ENCODE data around the gene IGLON5. TPM values are rescaled to one million over a fixed set of nuclear protein-coding genes. Genes with fewer than 3 reads are reported as not detected.

The IGLON5 gene
- polyA plus RNA-seq, 3 donors: 0.05 TPM; not detected in 2

DNA sequence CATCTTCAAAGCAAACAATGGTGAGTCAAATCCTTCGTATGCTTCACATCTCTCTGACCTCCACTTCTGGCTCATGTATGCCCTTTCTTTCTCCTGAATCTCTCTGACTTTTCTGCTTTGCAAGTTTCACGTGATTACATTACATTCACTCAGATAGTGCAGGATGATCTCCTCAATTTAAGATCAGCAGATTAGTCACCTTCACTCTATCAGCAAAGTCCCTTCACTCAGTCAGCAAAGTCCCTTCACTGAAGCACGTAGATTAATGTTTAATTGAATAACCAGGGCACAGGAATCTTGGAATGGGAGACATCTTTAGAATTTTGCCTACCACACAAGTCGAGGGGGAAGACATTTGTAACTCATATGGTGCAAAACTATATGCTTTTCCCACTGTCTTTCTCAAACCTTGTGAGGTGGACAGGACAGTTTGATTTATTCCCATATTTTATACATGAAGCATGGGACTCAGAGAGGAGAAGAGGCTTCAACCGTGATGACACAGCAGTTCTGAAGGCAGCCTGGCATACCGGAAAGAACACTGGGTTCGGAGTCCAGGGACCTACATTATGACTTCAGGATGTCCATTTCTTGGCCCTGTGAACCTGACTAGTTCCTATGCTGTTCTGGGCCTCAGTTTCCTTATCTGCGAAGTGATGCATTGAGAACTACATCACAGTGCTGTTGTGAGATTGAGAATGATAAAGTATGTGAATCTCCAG is 37.2 kb upstream of the IGLON5 start:
- Mint-ChIP-seq H3K27ac (peak overlapping the region in 3 of 7 donors; percentile 33 to 80 (median 52)), H3K36me3 (no peaks in the 10 kb centered on the region), H3K27me3 (ENCODE audit: low read depth in 3 of 3) (peaks cover 9 to 17% (median 15%) of the 10 kb centered on the region in 3 donors), H3K4me1 (peaks cover 40% of the 10 kb centered on the region), H3K9me3 (peaks cover 0 to 4% (median 2%) of the 10 kb centered on the region in 7 donors), H3K4me3 (no peak overlapping the region)
- Histone ChIP-seq H3K9me3 (replicated peaks in 1 of 2; ENCODE audit: control insufficient read depth in 1 of 2, insufficient read depth in 1 of 2, low read length in 2 of 2) (peaks cover 0 to 3% of the 10 kb centered on the region in 2 donors), H4K20me1 (ENCODE audit: insufficient read depth, low read length) (no peaks in the 10 kb centered on the region), H3K4me1 (ENCODE audit: control insufficient read depth in 1 of 2, insufficient read depth in 2 of 2, low read length in 2 of 2) (peaks cover 17 to 34% of the 10 kb centered on the region in 2 donors), H2AFZ (ENCODE audit: insufficient read depth, low read depth, low read length, poor library complexity, severe bottlenecking) (no peak overlapping the region), H3K36me3 (replicated peaks in 1 of 2; ENCODE audit: control insufficient read depth in 1 of 2, insufficient read depth in 2 of 2, low read length in 2 of 2) (no peaks in the 10 kb centered on the region), H3K9ac (ENCODE audit: insufficient read depth, low read length, poor library complexity, severe bottlenecking) (no peak overlapping the region), H3K27me3 (ENCODE audit: control insufficient read depth in 2 of 2, insufficient read depth in 2 of 2, low read length in 2 of 2) (peaks cover 0 to 3% of the 10 kb centered on the region in 2 donors), H3K4me2 (replicated peaks; ENCODE audit: extremely low read depth, low read length, poor library complexity, severe bottlenecking) (no peak overlapping the region), H3K4me3 (replicated peaks in 1 of 3; ENCODE audit: low read depth in 2 of 3, low read length in 3 of 3) (no peak overlapping the region), H3K79me2 (ENCODE audit: insufficient read depth, low read length) (no peaks in the 10 kb centered on the region), H3K27ac (ENCODE audit: low read depth in 1 of 2, low read length in 2 of 2) (no peak overlapping the region)
- no peak for TF ChIP-seq CTCF (IDR thresholded peaks at IDR 0.05)
- 100% methylated on average over 5 of the region's 8 CpGs for WGBS (ENCODE audit: insufficient coverage)
- intact Hi-C loops (cut with micrococcal nuclease): no loop called here
- DNase-seq: no peak

GRCh38 chr19:51277112-51277511 is 34.3 kb upstream of the IGLON5 start:
- no peak overlapping the region for H3K4me2 ChIP-seq (replicated peaks; ENCODE audit: extremely low read depth, low read length, poor library complexity, severe bottlenecking)
- no peak overlapping the region for H3K27ac ChIP-seq (ENCODE audit: low read depth in 1 of 2, low read length in 2 of 2)
- H3K36me3 Mint-ChIP-seq: no peaks in the 10 kb centered on the region
- TF ChIP-seq CTCF (IDR thresholded peaks at IDR 0.05): no peak
- peaks cover 0 to 13% of the 10 kb centered on the region in 2 donors for H3K27me3 ChIP-seq (ENCODE audit: control insufficient read depth in 2 of 2, insufficient read depth in 2 of 2, low read length in 2 of 2)
- H2AFZ ChIP-seq (ENCODE audit: insufficient read depth, low read depth, low read length, poor library complexity, severe bottlenecking): no peak overlapping the region
- no peaks in the 10 kb centered on the region for H3K79me2 ChIP-seq (ENCODE audit: insufficient read depth, low read length)
- H3K27me3 Mint-ChIP-seq (ENCODE audit: low read depth in 3 of 3): peaks cover 6 to 27% (median 20%) of the 10 kb centered on the region in 3 donors
- no CpG with 5 or more reads among the region's 3 CpGs for WGBS (ENCODE audit: insufficient coverage)
- no peak overlapping the region for H3K4me3 ChIP-seq (replicated peaks in 1 of 3; ENCODE audit: low read depth in 2 of 3, low read length in 3 of 3)
- no peaks in the 10 kb centered on the region for H4K20me1 ChIP-seq (ENCODE audit: insufficient read depth, low read length)
- H3K9ac ChIP-seq (ENCODE audit: insufficient read depth, low read length, poor library complexity, severe bottlenecking): no peak overlapping the region
- no peak overlapping the region for H3K4me3 Mint-ChIP-seq
- intact Hi-C loops (cut with micrococcal nuclease): no loop called here
- H3K9me3 ChIP-seq (replicated peaks in 1 of 2; ENCODE audit: control insufficient read depth in 1 of 2, insufficient read depth in 1 of 2, low read length in 2 of 2): peaks cover 6 to 7% of the 10 kb centered on the region in 2 donors
- peaks cover 8 to 20% of the 10 kb centered on the region in 2 donors for H3K4me1 ChIP-seq (ENCODE audit: control insufficient read depth in 1 of 2, insufficient read depth in 2 of 2, low read length in 2 of 2)
- DNase-seq: no peak
- H3K4me1 Mint-ChIP-seq: peaks cover 20% of the 10 kb centered on the region
- H3K27ac Mint-ChIP-seq: no peak overlapping the region
- H3K36me3 ChIP-seq (replicated peaks in 1 of 2; ENCODE audit: control insufficient read depth in 1 of 2, insufficient read depth in 2 of 2, low read length in 2 of 2): no peaks in the 10 kb centered on the region
- peaks cover 2 to 11% (median 8%) of the 10 kb centered on the region in 7 donors for H3K9me3 Mint-ChIP-seq
